ENCODE results near the gene NTRK3.

The NTRK3 gene

DNA sequence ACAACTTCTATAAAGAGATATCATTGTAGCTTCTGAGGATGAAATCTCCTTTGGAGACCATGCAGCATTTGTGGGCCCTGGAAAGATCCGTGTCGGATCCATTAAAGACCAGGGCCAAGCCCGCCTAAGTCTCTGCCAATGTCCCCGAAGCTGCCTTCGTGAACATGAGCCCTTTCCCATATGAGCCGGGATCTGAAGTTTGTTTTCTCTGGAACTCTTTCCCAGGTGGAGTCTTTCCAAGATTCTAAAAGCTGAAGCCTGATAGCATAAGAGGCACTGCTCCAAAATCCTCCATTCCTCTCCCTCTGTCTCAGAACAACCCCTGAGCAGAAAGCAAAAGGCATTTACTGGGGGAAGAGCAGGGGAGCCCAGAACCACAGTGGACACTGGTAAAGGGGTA lies 274.6 kb downstream of the NTRK3 start:
- no peak overlapping the region for H3K4me3 ChIP-seq (ENCODE audit: low read length)
- H3K36me3 ChIP-seq (ENCODE audit: control insufficient read depth, low read length): no peaks in the 10 kb centered on the region
- H3K4me2 ChIP-seq (ENCODE audit: low read length): no peak overlapping the region
- TF ChIP-seq, protein P1, sequence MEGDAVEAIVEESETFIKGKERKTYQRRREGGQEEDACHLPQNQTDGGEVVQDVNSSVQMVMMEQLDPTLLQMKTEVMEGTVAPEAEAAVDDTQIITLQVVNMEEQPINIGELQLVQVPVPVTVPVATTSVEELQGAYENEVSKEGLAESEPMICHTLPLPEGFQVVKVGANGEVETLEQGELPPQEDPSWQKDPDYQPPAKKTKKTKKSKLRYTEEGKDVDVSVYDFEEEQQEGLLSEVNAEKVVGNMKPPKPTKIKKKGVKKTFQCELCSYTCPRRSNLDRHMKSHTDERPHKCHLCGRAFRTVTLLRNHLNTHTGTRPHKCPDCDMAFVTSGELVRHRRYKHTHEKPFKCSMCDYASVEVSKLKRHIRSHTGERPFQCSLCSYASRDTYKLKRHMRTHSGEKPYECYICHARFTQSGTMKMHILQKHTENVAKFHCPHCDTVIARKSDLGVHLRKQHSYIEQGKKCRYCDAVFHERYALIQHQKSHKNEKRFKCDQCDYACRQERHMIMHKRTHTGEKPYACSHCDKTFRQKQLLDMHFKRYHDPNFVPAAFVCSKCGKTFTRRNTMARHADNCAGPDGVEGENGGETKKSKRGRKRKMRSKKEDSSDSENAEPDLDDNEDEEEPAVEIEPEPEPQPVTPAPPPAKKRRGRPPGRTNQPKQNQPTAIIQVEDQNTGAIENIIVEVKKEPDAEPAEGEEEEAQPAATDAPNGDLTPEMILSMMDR (IDR thresholded peaks at IDR 0.05; ENCODE audit: low read depth, low read length, poor library complexity, severe bottlenecking): no peak
- TF ChIP-seq EZH2phosphoT487 (IDR thresholded peaks at IDR 0.05; ENCODE audit: borderline replicate concordance, low read length): no peak
- no peaks in the 10 kb centered on the region for H3K27me3 ChIP-seq (ENCODE audit: control insufficient read depth, low read length)
- H3K9me3 ChIP-seq (ENCODE audit: control insufficient read depth, insufficient read depth, low read length): no peaks in the 10 kb centered on the region; the same call in 1 of the 2 replicates
- H3K79me2 ChIP-seq (ENCODE audit: control insufficient read depth, low read length): no peaks in the 10 kb centered on the region
- H3K9me2 ChIP-seq (replicated peaks; ENCODE audit: control insufficient read depth, low read length): no peaks in the 10 kb centered on the region
- H4K20me1 ChIP-seq (ENCODE audit: control insufficient read depth, insufficient read depth, low read depth, low read length): no peaks in the 10 kb centered on the region
- H3K4me1 ChIP-seq (ENCODE audit: control insufficient read depth, low read length): no peaks in the 10 kb centered on the region
- H3K27ac ChIP-seq (ENCODE audit: low read depth, low read length): no peak overlapping the region
- no peaks in the 10 kb centered on the region for H3F3A ChIP-seq (ENCODE audit: control insufficient read depth, insufficient read depth)

DNA sequence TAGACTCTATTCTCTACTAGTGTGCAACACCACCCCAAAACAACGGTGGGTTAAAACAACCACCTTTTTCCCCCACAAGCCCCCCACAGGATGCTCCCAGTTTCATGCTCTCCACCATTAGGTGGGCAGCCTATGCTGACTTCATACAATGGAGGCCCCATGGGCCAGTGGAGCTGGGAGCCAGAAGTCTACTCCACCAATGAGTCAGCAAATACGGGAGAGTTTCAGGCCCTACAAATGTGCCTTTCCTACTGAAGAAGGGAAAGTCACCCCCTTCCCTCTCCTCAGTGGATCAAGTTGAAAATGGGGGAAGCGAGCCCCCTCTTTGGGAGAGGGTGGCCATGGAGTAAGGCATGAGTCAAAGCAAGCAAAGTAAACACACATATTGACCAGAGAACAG lies 278.6 kb downstream of the NTRK3 start:
- no peak for TF ChIP-seq EZH2phosphoT487 (IDR thresholded peaks at IDR 0.05; ENCODE audit: borderline replicate concordance, low read length)
- TF ChIP-seq, protein P1 (IDR thresholded peaks at IDR 0.05; ENCODE audit: low read depth, low read length, poor library complexity, severe bottlenecking): no peak
- no peaks in the 10 kb centered on the region for H3F3A ChIP-seq (ENCODE audit: control insufficient read depth, insufficient read depth)
- H3K27ac ChIP-seq (ENCODE audit: low read depth, low read length): no peak overlapping the region
- H4K20me1 ChIP-seq (ENCODE audit: control insufficient read depth, insufficient read depth, low read depth, low read length): no peaks in the 10 kb centered on the region
- H3K36me3 ChIP-seq (ENCODE audit: control insufficient read depth, low read length): no peaks in the 10 kb centered on the region
- no peaks in the 10 kb centered on the region for H3K79me2 ChIP-seq (ENCODE audit: control insufficient read depth, low read length)
- no peak overlapping the region for H3K4me2 ChIP-seq (ENCODE audit: low read length)
- H3K9me3 ChIP-seq (ENCODE audit: control insufficient read depth, insufficient read depth, low read length): no peaks in the 10 kb centered on the region; the same call in 1 of the 2 replicates
- H3K4me3 ChIP-seq (ENCODE audit: low read length): no peak overlapping the region
- no peaks in the 10 kb centered on the region for H3K9me2 ChIP-seq (replicated peaks; ENCODE audit: control insufficient read depth, low read length)
- H3K27me3 ChIP-seq (ENCODE audit: control insufficient read depth, low read length): no peaks in the 10 kb centered on the region
- H3K4me1 ChIP-seq (ENCODE audit: control insufficient read depth, low read length): no peaks in the 10 kb centered on the region

DNA sequence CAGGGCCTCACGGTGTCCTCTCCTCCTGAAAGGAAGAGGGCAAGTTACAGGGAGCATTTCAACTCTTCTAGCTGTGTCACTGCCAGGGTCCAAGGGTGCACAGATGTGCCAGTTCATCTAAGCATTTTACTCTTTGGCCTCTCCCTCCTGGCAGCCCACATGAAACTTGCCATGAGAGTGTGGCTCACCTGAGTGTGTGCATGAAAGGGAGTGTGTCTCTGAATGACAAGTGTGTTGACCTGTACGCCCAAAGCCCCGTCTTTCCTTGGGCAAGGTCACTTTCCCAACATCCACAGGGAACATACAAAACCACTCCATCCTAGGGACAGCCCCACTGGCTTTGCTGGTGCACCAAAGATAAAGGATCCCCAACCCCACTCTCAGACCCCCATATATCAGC lies 280.0 kb downstream of the NTRK3 start:
- H3K36me3 ChIP-seq (ENCODE audit: control insufficient read depth, low read length): no peaks in the 10 kb centered on the region
- no peak overlapping the region for H3K27ac ChIP-seq (ENCODE audit: low read depth, low read length)
- H3K9me2 ChIP-seq (replicated peaks; ENCODE audit: control insufficient read depth, low read length): no peaks in the 10 kb centered on the region
- no peaks in the 10 kb centered on the region for H3K27me3 ChIP-seq (ENCODE audit: control insufficient read depth, low read length)
- no peaks in the 10 kb centered on the region for H3K4me1 ChIP-seq (ENCODE audit: control insufficient read depth, low read length)
- no peak overlapping the region for H3K4me2 ChIP-seq (ENCODE audit: low read length)
- no peaks in the 10 kb centered on the region for H3F3A ChIP-seq (ENCODE audit: control insufficient read depth, insufficient read depth)
- no peak overlapping the region for H3K4me3 ChIP-seq (ENCODE audit: low read length)
- H4K20me1 ChIP-seq (ENCODE audit: control insufficient read depth, insufficient read depth, low read depth, low read length): no peaks in the 10 kb centered on the region
- TF ChIP-seq, protein P1 (IDR thresholded peaks at IDR 0.05; ENCODE audit: low read depth, low read length, poor library complexity, severe bottlenecking): no peak
- TF ChIP-seq EZH2phosphoT487 (IDR thresholded peaks at IDR 0.05; ENCODE audit: borderline replicate concordance, low read length): no peak
- no peaks in the 10 kb centered on the region for H3K79me2 ChIP-seq (ENCODE audit: control insufficient read depth, low read length)
- no peaks in the 10 kb centered on the region; the same call in 1 of the 2 replicates for H3K9me3 ChIP-seq (ENCODE audit: control insufficient read depth, insufficient read depth, low read length)
